ENCODE measurements around the gene BUD31.
A peak's percentile ranks its signal among the peaks of the same experiment; 100 is the strongest.

BUD31 gene

DNA sequence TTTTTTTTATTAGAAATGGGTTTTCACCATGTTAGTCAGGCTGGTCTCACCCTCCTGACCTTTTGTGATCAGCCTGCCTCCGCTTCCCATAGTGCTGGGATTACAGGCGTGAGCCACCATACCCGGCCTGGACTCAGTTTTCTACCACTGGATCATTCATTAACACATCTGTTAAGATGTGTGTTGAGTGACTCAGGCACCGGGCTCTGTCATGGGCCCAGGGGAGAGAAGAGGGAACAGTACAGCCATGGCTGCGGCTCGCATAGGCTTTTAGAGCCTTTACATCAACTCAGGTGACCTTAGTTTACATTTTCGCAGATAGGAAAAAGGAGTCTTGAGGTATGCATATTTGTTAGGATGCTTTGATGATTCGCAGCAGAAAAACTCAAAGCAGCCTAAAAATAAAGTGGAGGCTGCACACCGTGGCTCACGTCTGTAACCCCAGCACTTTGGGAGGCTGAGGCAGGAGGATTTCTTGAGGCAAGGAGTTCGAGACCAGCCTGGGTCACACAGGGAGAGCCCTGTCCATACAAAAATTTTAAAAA, 37.3 kb upstream of the BUD31 start (continued):
- TF ChIP-seq ZNF311 (tag by site-specific recombination; IDR thresholded peaks at IDR 0.05; ENCODE audit: borderline replicate concordance) (no peak), ZNF501 (tag by site-specific recombination; IDR thresholded peaks at IDR 0.05) (no peak), ZEB2 (tag by site-specific recombination; IDR thresholded peaks at IDR 0.05) (no peak)

DNA sequence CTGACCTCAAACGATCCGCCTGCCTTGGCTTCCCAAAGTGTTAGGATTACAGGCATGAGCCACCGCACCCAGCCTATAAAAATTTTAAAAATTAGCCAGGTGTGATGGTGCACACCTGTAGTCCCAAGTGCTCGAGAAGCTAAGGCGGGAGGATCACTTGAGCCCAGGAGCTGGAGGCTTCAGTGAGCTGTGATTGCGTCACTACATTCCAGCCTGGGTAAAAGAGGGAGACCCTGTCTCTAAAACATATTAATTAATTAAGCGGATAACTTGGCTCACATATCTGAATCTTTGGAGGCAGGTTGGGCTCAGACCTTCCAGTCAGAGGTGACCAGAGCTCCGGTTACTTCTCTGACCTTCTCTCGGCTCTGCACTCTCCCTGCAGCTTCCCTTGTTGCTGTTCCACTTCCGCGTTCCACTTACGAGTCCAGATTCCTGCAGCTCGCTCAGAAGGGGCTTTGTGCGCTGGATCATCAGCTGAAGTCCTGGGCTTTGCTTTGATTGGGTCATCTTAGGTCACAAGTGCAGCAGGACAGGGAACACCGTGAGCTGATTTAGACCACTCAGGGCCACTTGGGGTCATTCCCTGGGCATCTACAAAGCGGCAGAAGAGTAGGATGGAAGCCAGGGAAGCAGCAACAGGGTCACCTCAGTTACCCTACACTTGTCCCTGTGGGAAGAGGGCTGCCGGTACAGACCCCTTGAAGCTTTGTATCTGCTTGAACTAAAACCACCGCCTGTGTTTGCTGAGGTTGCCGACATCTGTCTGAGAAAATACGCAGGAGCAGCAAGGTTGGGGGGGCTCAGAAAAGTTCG, 36.3 kb upstream of the BUD31 start:
- CTCF ChIA-PET, result interaction anchor here (0.8 kb wide), 1 partner anchor 60 kb away, joined by 3 read pairs; no protein-coding TSS in a partner anchor
- no peak overlapping the region for H3K4me3 ChIP-seq (ENCODE audit: low read depth, low read length)
- no peaks in the 10 kb centered on the region for H3K9me3 ChIP-seq (ENCODE audit: control insufficient read depth, insufficient read depth, low read depth, low read length)
- TF ChIP-seq ZEB2 (tag by site-specific recombination; IDR thresholded peaks at IDR 0.05) (0 out of 2 replicates have a peak, but pooled peaks have one; percentile 28), ZNF404 (tag by site-specific recombination; IDR thresholded peaks at IDR 0.05) (no peak), ZNF555 (tag by site-specific recombination; conservative IDR thresholded peaks at IDR 0.05) (no peak)
- no peaks in the 10 kb centered on the region; a peak in 1 of 3 replicates for H3K36me3 ChIP-seq (ENCODE audit: control insufficient read depth in 2 of 2, insufficient read depth in 1 of 2, low read length in 2 of 2)
- no peaks in the 10 kb centered on the region for H3K4me1 ChIP-seq (ENCODE audit: control insufficient read depth, insufficient read depth, low read length)
- POLR2A ChIA-PET, result interaction anchor here (0.5 to 1.1 kb wide), 3 partner anchors 11 to 230 kb away, joined by 3 read pairs; no protein-coding TSS in a partner anchor
- no peak overlapping the region for H3K27ac ChIP-seq (ENCODE audit: extremely low read depth, low read depth, low read length)

DNA sequence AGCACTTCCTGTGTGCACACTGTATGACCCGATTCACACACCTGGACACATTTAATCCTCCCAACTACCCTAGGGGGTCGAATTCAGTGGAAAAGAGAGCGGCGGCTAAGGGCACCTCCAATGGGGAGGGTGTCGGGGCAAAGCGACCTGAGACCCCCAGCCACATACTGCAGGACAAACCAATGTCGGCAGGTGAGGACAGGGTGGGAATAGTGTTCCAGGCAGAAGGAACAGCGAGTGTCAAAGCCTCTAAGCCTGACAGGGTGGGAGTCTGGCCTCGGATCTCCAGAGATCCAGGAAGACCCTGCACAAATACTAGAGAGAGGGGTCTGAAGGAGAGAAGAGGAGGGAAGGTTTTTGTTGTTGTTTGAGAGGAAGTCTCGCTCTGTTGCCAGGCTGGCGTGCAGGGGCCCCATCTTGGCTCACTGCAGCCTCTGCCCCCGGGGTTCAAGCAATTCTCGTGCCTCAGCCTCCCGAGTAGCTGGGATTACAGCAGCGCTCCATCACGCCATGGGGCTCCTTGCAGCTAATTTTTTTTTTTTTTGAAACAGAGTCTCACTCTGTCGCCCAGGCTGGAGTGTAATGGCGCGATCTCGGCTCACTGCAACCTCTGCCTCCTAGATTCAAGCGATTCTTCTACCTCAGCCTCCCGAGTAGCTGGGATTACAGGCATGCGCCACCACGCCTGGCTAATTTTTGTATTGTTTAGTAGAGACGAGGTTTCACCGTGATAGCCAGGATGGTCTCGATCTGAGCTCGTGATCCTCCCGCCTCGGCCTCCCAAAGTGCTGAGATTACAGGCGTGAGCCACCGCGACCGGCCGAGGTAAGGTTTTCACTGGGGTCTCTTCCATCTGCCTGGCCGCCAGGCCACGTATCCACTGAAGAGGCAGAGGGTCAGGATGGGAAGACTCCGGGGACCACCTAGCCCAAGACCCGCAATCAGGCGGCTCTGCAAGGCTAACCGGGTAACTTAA, 35.4 kb upstream of the BUD31 start:
- CTCF ChIA-PET, result interaction anchor here (0.6 to 0.8 kb wide), 2 partner anchors 61 to 1870 kb away, joined by 3 read pairs; no protein-coding TSS in a partner anchor
- Histone ChIP-seq H3K4me1 (ENCODE audit: control insufficient read depth, insufficient read depth, low read length) (no peaks in the 10 kb centered on the region), H3K27ac (ENCODE audit: extremely low read depth, low read depth, low read length) (no peak overlapping the region), H3K9me3 (ENCODE audit: control insufficient read depth, insufficient read depth, low read depth, low read length) (no peaks in the 10 kb centered on the region), H3K36me3 (ENCODE audit: control insufficient read depth in 2 of 2, insufficient read depth in 1 of 2, low read length in 2 of 2) (peaks cover 0 to 5% of the 10 kb centered on the region in 2 experiments; a peak in 1 of 3 replicates), H3K4me3 (ENCODE audit: low read depth, low read length) (no peak overlapping the region)
- POLR2A ChIA-PET, result interaction anchor here (1.0 to 1.1 kb wide), 2 partner anchors 48 to 231 kb away, joined by 3 read pairs; partner anchors contain the start of gene ARPC1A
- TF ChIP-seq ZNF341 (tag by site-specific recombination; IDR thresholded peaks at IDR 0.05; ENCODE audit: low read depth) (no peak), ZNF449 (tag by site-specific recombination; IDR thresholded peaks at IDR 0.05) (no peak), YY1 (tag by site-specific recombination; IDR thresholded peaks at IDR 0.05) (no peak), ZNF23 (tag by site-specific recombination; IDR thresholded peaks at IDR 0.05; ENCODE audit: borderline replicate concordance) (no peak), ZNF292 (tag by site-specific recombination; IDR thresholded peaks at IDR 0.05; ENCODE audit: borderline replicate concordance, low read depth) (no peak), GFI1B (tag by site-specific recombination; IDR thresholded peaks at IDR 0.05) (no peak), ZBTB11 (tag by site-specific recombination; conservative IDR thresholded peaks at IDR 0.05; ENCODE audit: low read depth) (no peak), ZNF785 (tag by site-specific recombination; IDR thresholded peaks at IDR 0.05) (no peak), ZNF274 (IDR thresholded peaks at IDR 0.05; ENCODE audit: low read length) (no peak), ZNF274 (tag by site-specific recombination; IDR thresholded peaks at IDR 0.05; ENCODE audit: borderline replicate concordance) (no peak), ZNF843 (tag by site-specific recombination; IDR thresholded peaks at IDR 0.05) (no peak), SCRT2 (tag by site-specific recombination; IDR thresholded peaks at IDR 0.05) (no peak), CTCF (tag by site-specific recombination; IDR thresholded peaks at IDR 0.05) (no peak)
- TF ChIP-seq, protein P1, sequence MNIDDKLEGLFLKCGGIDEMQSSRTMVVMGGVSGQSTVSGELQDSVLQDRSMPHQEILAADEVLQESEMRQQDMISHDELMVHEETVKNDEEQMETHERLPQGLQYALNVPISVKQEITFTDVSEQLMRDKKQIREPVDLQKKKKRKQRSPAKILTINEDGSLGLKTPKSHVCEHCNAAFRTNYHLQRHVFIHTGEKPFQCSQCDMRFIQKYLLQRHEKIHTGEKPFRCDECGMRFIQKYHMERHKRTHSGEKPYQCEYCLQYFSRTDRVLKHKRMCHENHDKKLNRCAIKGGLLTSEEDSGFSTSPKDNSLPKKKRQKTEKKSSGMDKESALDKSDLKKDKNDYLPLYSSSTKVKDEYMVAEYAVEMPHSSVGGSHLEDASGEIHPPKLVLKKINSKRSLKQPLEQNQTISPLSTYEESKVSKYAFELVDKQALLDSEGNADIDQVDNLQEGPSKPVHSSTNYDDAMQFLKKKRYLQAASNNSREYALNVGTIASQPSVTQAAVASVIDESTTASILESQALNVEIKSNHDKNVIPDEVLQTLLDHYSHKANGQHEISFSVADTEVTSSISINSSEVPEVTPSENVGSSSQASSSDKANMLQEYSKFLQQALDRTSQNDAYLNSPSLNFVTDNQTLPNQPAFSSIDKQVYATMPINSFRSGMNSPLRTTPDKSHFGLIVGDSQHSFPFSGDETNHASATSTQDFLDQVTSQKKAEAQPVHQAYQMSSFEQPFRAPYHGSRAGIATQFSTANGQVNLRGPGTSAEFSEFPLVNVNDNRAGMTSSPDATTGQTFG (tag by site-specific recombination; IDR thresholded peaks at IDR 0.05; ENCODE audit: borderline replicate concordance), result no peak

Data from HEK293 (cell line).